ENCODE data around the gene ABCC12.

The ABCC12 gene

DNA sequence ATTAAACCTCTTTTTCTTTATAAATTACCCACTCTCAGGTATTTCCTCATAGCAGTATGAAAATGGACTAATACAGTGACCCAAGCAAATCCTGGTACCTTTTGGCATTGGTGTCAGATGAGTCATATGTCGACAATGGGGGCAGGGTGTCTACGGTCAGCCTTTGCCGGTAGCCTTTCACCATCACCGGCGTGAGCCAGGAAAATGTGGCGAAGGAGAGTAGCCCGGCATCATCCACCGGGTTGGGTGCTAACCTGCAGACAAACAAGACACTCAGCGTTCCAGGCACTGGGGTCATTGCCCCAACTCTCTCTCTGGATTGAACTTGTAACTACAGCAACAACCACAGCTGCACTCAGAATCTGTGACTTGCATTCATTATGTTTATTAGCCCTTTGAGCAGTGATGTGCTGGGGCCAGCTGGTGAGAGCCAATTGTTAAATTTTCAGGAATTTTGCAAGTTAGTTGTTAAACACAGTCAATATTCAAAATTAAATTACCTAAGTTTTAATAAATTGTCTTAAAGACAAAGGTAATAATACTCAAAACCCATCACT lies 11.9 kb downstream of the ABCC12 start:
- TF ChIP-seq, protein P1, sequence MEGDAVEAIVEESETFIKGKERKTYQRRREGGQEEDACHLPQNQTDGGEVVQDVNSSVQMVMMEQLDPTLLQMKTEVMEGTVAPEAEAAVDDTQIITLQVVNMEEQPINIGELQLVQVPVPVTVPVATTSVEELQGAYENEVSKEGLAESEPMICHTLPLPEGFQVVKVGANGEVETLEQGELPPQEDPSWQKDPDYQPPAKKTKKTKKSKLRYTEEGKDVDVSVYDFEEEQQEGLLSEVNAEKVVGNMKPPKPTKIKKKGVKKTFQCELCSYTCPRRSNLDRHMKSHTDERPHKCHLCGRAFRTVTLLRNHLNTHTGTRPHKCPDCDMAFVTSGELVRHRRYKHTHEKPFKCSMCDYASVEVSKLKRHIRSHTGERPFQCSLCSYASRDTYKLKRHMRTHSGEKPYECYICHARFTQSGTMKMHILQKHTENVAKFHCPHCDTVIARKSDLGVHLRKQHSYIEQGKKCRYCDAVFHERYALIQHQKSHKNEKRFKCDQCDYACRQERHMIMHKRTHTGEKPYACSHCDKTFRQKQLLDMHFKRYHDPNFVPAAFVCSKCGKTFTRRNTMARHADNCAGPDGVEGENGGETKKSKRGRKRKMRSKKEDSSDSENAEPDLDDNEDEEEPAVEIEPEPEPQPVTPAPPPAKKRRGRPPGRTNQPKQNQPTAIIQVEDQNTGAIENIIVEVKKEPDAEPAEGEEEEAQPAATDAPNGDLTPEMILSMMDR (IDR thresholded peaks at IDR 0.05; ENCODE audit: control insufficient read depth, extremely low read depth, insufficient read depth), result no peak
- no peak overlapping the region for H3K4me3 ChIP-seq (ENCODE audit: low read depth, low read length)
- no peak for DNase-seq (ENCODE audit: low read depth)

DNA sequence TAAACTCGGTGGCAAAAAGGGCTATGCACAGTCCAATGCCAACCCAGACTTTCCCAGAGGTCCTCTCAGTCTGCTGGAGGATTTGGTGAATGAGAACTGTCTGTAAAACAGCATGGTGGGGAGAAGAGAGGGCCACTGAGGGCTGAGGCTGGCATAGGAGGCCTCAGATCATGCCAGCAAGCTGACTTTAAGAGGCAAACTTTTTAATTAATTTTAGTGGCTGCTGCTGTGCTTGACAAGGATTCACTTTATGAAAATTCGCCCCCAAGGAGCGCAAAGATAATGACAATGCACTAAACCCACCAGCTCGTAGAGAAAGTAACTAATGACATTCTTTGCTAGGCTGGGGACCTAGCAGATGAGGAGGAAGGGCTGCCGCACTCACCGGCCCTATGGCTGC lies 15.0 kb downstream of the ABCC12 start:
- TF ChIP-seq, protein P1 (IDR thresholded peaks at IDR 0.05; ENCODE audit: control insufficient read depth, extremely low read depth, insufficient read depth), result no peak
- no peak overlapping the region for H3K4me3 ChIP-seq (ENCODE audit: low read depth, low read length)
- DNase-seq (ENCODE audit: low read depth), result no peak

DNA sequence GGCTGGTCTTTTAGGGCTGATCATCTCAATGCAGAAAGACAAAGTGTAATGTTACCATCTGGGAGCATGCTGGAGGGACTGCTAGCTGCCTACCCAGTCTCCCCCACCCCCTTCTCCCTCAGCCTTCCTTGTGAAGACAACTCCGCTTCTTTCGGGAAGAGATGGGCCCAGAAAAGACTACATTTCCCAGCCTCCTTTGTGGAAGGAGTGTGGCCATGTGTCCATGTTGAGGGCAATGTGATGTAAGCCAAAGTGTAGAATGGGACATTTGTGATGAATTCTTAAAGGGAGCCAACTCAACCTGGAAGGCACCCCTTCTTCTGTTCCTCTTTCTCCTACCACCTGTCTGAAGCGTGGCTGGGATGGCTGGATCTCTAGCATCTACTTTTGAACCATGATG lies 16.3 kb downstream of the ABCC12 start:
- no peak for DNase-seq (ENCODE audit: low read depth)
- no peak overlapping the region for H3K4me3 ChIP-seq (ENCODE audit: low read depth, low read length)
- TF ChIP-seq, protein P1 (IDR thresholded peaks at IDR 0.05; ENCODE audit: control insufficient read depth, extremely low read depth, insufficient read depth), result no peak

DNA sequence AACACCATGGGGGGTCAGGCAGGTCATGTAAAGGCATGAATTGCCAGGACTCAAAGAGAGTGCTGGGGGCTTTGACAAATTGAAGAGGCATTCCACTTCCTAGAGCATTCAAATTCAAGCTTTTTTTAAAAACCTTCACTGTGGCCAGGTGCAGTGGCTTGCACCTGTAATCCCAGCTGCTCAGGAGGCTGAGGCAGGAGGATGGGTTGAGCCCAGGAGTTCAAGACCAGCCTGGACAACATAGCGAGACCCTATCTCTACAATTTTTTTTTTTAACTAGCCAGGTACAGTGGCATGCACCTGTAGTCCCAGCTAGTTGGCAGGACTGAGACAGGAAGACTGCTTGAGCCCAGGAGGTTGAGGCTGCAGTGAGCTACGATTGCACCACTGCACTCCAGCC lies 17.2 kb downstream of the ABCC12 start:
- DNase-seq (ENCODE audit: low read depth), result no peak
- no peak overlapping the region for H3K4me3 ChIP-seq (ENCODE audit: low read depth, low read length)
- TF ChIP-seq, protein P1 (IDR thresholded peaks at IDR 0.05; ENCODE audit: control insufficient read depth, extremely low read depth, insufficient read depth), result no peak

DNA sequence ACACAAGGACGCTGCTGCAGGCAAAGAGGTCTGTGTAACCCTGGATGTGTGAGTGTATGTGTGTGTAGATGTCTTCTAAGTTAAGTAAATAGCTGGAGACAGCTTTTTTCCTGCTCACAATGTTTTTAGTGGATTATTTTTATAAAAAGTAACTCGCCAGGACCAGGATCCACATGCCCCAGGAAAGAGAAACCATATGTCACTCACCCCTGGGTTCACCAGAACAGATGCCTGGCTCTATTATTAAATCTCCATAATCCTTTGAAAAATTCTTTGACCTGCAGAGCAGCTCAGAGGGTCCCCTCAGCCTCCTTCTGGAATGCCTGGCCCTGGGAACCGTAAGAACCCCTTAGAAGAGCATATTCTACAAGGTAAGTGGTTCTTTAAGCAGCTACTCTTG lies 18.0 kb downstream of the ABCC12 start:
- no peak for DNase-seq (ENCODE audit: low read depth)
- TF ChIP-seq, protein P1 (IDR thresholded peaks at IDR 0.05; ENCODE audit: control insufficient read depth, extremely low read depth, insufficient read depth), result no peak
- no peak overlapping the region for H3K4me3 ChIP-seq (ENCODE audit: low read depth, low read length)

DNA sequence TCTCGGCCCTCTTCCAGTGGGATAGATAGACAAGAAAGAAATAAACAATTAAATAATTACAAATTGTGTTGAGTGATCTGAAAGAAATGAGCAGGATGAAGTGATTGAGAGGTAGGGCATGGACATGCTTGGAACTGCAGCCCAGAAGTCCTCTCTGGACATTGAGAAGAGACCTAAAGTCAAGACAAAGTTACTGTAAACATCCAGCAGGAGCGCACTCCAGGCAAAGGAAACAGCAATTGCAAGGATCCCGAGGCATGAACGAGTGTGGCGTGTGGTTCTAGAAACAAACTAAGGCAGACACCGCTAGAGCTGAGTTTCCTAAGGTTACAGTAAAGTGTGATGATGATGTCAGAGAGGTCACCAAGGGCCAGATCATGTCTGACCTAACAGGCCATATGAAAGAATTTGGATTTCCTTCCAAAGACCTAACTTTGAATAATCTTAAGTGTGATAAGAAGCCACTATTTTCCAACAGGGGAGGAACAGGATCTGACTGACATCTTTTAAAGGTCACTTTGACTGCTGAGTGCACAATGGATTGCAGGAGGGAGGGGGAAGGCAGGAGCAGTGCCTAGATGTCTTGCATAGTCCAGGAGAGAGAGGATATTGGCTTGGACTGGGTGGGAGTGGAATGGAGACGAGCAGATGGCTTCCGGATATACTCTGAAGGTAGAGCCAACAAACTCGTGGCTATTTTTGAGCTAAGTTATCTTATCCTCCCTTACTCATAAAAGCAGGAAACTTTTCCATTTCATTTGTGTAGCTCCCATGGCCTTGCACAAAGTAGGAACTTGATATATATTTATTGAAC lies 19.0 kb downstream of the ABCC12 start:
- TF ChIP-seq, protein P1 (IDR thresholded peaks at IDR 0.05; ENCODE audit: control insufficient read depth, extremely low read depth, insufficient read depth), result no peak
- H3K4me3 ChIP-seq (ENCODE audit: low read depth, low read length), result no peak overlapping the region
- DNase-seq (ENCODE audit: low read depth), result no peak
